ENCODE measurements around the gene BRD7.

Gene BRD7

GRCh38 chr16:50270510-50271147 is 98.2 kb downstream of the BRD7 start:
- no peak overlapping the region for H3K4me3 Mint-ChIP-seq
- peak; percentile 27 for DNase-seq
- peak overlapping the region; percentile 98 for H3K27ac Mint-ChIP-seq
- peaks cover 63% of the 10 kb centered on the region for H3K36me3 Mint-ChIP-seq (ENCODE audit: low read depth)
- peaks cover 86% of the 10 kb centered on the region for H3K4me1 Mint-ChIP-seq (ENCODE audit: low read depth)
- H3K27me3 Mint-ChIP-seq, result no peaks in the 10 kb centered on the region
- H3K9me3 Mint-ChIP-seq, result no peaks in the 10 kb centered on the region

GRCh38 chr16:50269769-50270509 is 98.8 kb downstream of the BRD7 start:
- peak; percentile 28 for DNase-seq
- Mint-ChIP-seq H3K4me3 (peak overlapping the region; percentile 93), H3K27ac (peak overlapping the region; percentile 98), H3K9me3 (no peaks in the 10 kb centered on the region), H3K27me3 (no peaks in the 10 kb centered on the region), H3K36me3 (ENCODE audit: low read depth) (peaks cover 59% of the 10 kb centered on the region), H3K4me1 (ENCODE audit: low read depth) (peaks cover 86% of the 10 kb centered on the region)

GRCh38 chr16:50269061-50269705 is 99.6 kb downstream of the BRD7 start:
- peak; percentile 34 for DNase-seq
- peak overlapping the region; percentile 93 for H3K4me3 Mint-ChIP-seq
- peaks cover 87% of the 10 kb centered on the region for H3K4me1 Mint-ChIP-seq (ENCODE audit: low read depth)
- peak overlapping the region; percentile 98 for H3K27ac Mint-ChIP-seq
- peaks cover 3% of the 10 kb centered on the region for H3K9me3 Mint-ChIP-seq
- H3K27me3 Mint-ChIP-seq, result no peaks in the 10 kb centered on the region
- H3K36me3 Mint-ChIP-seq (ENCODE audit: low read depth), result peaks cover 54% of the 10 kb centered on the region

- peak; percentile 32 for DNase-seq
- peaks cover 3% of the 10 kb centered on the region for H3K9me3 Mint-ChIP-seq
- peaks cover 48% of the 10 kb centered on the region for H3K36me3 Mint-ChIP-seq (ENCODE audit: low read depth)
- no peaks in the 10 kb centered on the region for H3K27me3 Mint-ChIP-seq
- peaks cover 87% of the 10 kb centered on the region for H3K4me1 Mint-ChIP-seq (ENCODE audit: low read depth)
- H3K4me3 Mint-ChIP-seq, result peak overlapping the region; percentile 93
- peak overlapping the region; percentile 98 for H3K27ac Mint-ChIP-seq
These were observed 100.4 kb downstream of the BRD7 start for GRCh38 chr16:50268352-50268751.

- Mint-ChIP-seq H3K36me3 (ENCODE audit: low read depth) (peaks cover 45% of the 10 kb centered on the region), H3K4me1 (ENCODE audit: low read depth) (peaks cover 87% of the 10 kb centered on the region), H3K27me3 (no peaks in the 10 kb centered on the region), H3K27ac (peak overlapping the region; percentile 98), H3K9me3 (peaks cover 3% of the 10 kb centered on the region), H3K4me3 (peak overlapping the region; percentile 93)
- peak; percentile 50 for DNase-seq
These were observed 101.1 kb downstream of the BRD7 start for GRCh38 chr16:50267651-50268050.

GRCh38 chr16:50267151-50267631 is 101.6 kb downstream of the BRD7 start:
- peaks cover 83% of the 10 kb centered on the region for H3K4me1 Mint-ChIP-seq (ENCODE audit: low read depth)
- peak overlapping the region; percentile 98 for H3K27ac Mint-ChIP-seq
- H3K4me3 Mint-ChIP-seq, result peak overlapping the region; percentile 93
- peaks cover 3% of the 10 kb centered on the region for H3K9me3 Mint-ChIP-seq
- H3K36me3 Mint-ChIP-seq (ENCODE audit: low read depth), result peaks cover 40% of the 10 kb centered on the region
- peak; percentile 57 for DNase-seq
- no peaks in the 10 kb centered on the region for H3K27me3 Mint-ChIP-seq

GRCh38 chr16:50266337-50267091 is 102.3 kb downstream of the BRD7 start, which contains the start of gene ADCY7:
Gene ADCY7, plus strand, starts transcription at chr16:50266551. Its CDS starts 21,629 bp downstream, at chr16:50288180.
- peaks cover 76% of the 10 kb centered on the region for H3K4me1 Mint-ChIP-seq (ENCODE audit: low read depth)
- H3K9me3 Mint-ChIP-seq, result peaks cover 3% of the 10 kb centered on the region
- peak within 1 kb of the TSS; percentile 93 for H3K4me3 Mint-ChIP-seq
- H3K27ac Mint-ChIP-seq, result peak within 1 kb of the TSS; percentile 98
- no peaks in the 10 kb centered on the region for H3K27me3 Mint-ChIP-seq
- peaks cover 37% of the 10 kb centered on the region for H3K36me3 Mint-ChIP-seq (ENCODE audit: low read depth)
- peak; percentile 86 for DNase-seq
